HG02763 (cell line): ENCODE measurements around the gene NPDC1.

ENCODE experiments used
- ATAC-seq: cut with Tn5 transposase; IDR thresholded peaks from one replicate; pipeline ENCODE4 v1.9.1; 2021; ENCODE audit warnings: mild to moderate bottlenecking, moderate library complexity; ENCODE audit not compliant: unreplicated experiment

The NPDC1 gene

DNA sequence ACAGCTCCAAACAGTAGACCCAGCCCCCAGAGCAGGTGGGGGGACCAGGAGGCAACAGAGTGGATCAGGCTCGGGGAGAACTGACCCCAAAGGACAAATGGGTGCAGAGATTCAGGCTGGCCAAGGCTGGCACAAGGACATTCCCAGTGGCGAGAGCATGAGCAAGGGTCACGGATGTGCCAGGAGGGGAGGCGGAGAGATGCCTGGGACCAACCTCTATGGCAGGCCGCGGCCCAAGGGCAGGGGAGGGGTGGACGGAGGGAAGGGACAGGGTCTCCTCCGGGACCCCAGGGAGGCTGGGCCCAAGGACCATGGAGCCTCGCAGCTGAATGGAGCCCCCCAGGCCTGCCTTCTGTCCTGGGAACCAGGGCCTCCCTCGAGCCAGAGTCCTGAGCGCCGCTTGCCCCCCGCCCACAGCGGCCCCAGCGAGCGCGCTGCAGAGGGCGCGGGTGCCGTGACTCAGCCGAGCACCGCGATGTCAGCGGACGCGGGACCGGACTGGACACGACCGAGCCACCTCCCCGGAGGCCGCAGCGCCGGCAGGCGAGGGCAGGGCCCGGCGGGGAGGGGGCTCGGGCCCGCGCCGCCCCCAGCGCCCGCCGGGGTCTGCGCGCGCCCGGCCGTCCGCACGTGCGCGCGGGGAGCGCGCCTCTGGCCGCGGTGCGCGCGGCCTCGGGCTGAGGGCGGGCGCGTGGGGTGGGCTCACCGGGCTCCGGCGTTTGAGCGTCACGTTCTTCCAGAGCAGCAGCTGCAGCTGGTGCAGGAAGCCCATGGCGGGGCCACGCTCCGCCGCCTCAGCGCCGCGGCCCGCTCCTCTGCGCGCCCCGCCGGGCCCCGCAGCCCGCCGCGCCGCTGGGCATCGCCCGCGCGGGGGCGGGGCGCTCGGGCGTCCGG is 18.4 kb downstream of the NPDC1 start, which contains the start of gene ABCA2:
TSS of gene ABCA2 (minus strand) at position 869 of the 894 bp plus-strand sequence. CDS start at position 772, 97 bp downstream.
- ATAC-seq = no peak

GRCh38 chr9:137026828-137027227 is 19.1 kb downstream of the NPDC1 start:
- no peak for ATAC-seq

- ATAC-seq = no peak
Measured at GRCh38 chr9:137026384-137026783, 19.6 kb downstream of the NPDC1 start.

DNA sequence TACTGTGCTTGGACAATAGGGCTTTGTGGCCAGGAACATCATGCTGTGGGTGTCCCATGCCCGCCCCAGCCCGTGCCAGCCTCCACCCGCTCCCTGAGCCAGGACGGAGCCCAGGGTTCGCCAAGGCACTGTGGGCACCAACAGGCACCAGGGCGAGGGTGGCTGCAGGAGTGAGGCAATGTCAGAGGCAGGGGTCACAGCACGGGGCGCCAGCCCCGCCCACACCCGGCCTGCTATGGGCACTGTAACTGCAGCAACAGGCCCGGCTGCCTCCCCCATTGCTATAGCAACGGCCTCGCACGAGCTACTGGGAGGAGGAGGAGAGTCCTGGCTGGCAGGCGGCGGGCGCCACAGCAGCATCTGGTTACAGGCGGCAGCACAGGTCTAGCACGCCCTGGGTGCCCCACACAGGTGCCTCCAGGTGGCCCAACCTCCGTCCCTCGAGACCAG is 20.4 kb downstream of the NPDC1 start:
- ATAC-seq = no peak

GRCh38 chr9:137023583-137023991 is 22.4 kb downstream of the NPDC1 start:
- no peak for ATAC-seq

DNA sequence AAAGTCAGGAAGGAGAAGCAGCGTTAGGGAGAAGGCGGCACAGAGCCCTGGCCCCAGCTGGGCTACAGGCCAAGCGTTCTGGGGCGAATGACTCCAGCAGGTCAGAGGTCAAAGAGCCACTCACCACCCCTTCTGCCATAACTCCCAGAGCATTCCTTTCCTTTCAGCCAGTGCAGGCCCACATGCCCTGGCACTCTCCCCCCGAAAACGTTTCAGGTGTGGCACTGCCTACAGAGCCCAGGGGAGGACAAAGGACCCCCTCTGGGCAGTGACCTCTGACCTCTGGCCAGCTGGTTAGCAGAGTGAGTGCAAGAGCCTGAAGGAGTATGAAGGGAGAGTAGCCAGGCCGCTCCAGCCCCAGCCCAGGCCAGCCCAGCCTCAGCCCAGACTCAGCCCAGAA is 22.8 kb downstream of the NPDC1 start:
- no peak for ATAC-seq

DNA sequence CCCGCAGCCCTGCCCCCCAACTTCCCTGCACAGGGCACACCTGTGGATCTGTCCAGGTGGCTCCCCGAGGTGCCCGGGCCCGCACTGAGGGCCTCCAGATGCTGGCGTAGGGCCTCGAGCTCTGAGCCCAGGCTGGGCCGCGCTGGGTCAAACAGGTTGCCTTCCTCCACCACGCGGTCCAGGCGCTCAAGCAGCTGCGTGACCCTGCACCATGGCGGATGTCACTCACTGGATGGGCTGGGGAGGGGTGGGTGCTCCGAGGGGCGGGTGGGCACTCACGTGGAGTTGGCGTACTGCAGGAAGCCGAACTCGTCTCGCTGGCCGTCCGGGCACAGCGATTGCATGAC is 23.3 kb downstream of the NPDC1 start:
- no peak for ATAC-seq

- no peak for ATAC-seq
Measured at GRCh38 chr9:137021979-137022661, 23.9 kb downstream of the NPDC1 start.

GRCh38 chr9:137021568-137021978 is 24.4 kb downstream of the NPDC1 start:
- no peak for ATAC-seq

DNA sequence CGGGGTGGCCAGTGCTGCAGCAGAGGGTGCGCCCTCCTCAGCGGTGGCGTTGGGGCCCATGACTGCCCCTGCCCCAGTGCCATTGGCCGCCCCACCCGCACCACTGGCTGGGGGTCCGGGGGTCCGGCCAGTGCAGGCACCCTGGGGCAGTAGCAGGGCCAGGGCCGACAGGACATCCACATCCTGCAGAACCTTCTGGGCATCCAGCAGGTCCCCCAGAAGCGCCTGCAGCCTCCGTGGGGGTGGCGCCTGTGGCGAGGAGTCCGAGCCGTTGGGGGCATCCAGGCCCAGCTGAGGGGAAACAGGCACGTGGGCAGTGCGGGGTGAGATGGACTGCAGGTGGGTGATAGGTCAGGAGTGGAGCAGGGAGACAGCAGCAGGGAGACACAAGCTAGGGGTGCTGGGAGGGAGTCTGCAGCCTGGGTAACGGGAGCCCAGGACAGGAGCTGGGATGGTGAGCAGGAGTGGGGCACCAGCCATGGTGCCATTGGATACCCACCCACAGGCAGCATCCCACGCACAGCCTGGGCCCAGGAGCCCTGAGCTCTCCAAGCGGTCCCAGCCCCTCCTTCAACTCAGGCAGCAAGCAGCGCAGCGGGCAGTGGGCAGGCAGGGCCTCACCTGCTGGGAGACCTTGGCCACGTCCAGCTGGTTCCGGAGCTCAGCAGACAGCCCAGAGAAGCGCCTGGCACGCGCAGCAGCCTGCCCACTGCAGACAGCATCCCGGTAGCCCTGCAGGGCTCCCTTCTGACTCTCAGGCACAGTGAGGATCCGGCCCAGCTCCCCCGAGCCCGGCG is 25.0 kb downstream of the NPDC1 start:
- no peak for ATAC-seq

- ATAC-seq = no peak
Measured at GRCh38 chr9:137019891-137020683, 25.9 kb downstream of the NPDC1 start.

- ATAC-seq = no peak
Measured at GRCh38 chr9:137018761-137019559, 27.0 kb downstream of the NPDC1 start.

DNA sequence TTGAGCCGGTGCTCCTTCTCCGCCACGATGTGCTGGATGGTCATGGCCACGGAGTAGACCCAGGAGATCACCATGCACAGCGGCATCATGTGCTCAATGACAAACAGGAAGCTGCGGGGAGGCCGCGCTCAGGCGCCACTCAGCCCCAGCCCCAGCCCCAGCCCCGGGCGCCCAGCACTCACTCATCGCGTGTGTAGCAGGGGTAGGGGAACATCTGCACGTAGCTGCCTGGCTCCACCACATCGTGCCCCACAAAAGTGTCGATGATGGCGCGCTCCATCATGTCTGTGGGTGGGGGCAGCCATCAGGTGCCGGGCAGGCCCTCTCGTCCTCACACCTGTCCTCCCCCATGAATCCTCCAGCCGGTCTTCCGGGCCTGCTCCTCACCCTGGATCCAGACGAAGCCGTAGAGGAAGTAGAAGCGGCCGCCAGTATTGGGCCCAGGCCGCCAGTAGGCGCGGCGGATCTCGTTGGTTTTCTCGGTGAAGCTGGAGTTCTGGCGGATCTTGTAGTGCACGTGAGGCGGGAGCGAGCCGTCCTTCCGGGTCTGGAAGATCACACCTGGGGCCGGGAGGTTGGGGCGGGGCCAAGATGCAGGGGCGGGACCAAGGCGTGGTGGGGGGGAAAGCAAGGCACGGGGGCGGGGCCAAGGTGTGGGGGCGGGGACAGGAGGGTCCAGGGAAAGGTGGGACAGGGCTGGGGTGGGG is 28.0 kb downstream of the NPDC1 start:
- ATAC-seq = no peak

DNA sequence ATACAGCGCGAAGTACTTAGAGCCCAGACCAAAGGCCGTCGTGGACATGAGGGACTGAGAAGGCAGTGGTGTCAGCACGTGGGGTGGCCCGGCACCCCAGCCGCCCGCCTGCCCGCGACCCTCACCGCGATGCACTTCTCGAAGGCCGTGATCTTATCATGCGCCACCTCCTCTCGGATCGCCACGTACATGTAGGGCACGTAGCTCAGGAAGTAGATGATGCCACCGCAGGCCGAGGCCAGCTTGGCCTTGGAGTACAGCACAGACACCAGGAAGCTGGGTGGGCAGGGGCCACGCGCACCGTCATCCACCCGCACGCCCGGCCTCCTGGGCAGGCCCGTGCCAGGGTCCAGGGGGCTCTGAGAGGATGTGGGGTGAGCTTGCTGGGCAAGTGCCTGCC is 28.9 kb downstream of the NPDC1 start:
- ATAC-seq = no peak

DNA sequence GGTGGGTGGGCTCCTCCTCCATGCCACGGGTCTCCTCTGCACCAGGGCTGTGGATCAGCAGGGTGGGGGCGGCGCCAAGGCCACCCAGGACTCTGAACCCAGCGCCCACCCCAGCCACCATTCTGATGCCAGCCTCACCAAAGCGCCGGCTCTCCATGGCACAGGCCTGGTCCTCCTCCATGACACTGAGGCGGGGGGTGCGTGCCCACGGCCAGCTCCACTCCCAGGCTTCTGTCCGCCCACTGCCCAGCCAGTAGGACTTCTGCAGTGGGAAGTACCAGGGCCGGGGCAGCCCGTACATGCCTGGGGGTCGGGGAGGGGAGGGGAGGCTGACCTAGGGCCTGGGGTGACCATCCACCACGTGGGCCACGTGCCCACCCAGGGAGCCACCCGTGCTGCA is 29.5 kb downstream of the NPDC1 start:
- ATAC-seq = no peak

DNA sequence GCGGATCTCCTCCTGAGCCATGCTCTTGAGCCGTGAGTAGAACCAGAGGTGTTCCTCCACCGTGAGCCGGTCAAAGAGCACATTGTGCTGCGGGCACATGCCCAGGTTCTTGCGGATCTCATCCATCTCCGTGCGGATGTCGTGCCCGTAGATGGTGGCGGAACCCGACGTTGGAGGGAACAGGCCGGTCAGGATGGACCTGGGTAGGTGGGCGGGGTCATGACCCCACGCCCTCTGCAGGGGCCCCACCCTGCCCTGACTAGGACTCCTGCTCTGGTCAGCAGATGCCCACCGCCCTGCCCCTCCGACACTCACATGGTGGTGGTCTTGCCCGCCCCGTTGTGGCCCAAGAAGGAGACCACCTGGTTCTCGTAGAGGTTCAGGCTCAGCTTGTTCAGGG is 30.0 kb downstream of the NPDC1 start:
- no peak for ATAC-seq

- ATAC-seq = no peak
Measured at GRCh38 chr9:137015540-137015930, 30.4 kb downstream of the NPDC1 start.

GRCh38 chr9:137014776-137015539 is 31.0 kb downstream of the NPDC1 start:
- no peak for ATAC-seq
